Caco-2 (cell line): ENCODE data around the gene LONP1. TPM values are rescaled to one million over a fixed set of nuclear protein-coding genes. Genes with fewer than 3 reads are reported as not detected.

Experiments used
- BruUV-seq: library from RNA; stranded (reverse); fragments of 400-500 nt; replicated peaks from 2 replicates; lab custom pipeline; 2021; lab: Mats Ljungman, UMichigan
- CTCF ChIA-PET: fragments of 300-600 bp; sonication (Branson Sonifier 250); formaldehyde crosslinking; loops from one replicate; lab custom pipeline; 2022; ENCODE audit warnings: antibody characterized with exemption; lab: Charles Lee
- POLR2A ChIA-PET: fragments of 300-600 bp; sonication (Branson Sonifier 250); formaldehyde crosslinking; loops from one replicate; lab custom pipeline; 2022; ENCODE audit warnings: antibody characterized with exemption; lab: Charles Lee
- DNase-seq, 2 experiments: peaks; one replicate each; pipeline versions ENCODE4 v3.0.0 to v3.0.0-alpha.2; 2020 to 2022
- H3K27me3 ChIP-seq: replicated peaks from 2 replicates; pipeline ENCODE4 v1.6.0; 2011; ENCODE audit warnings: low read length; ENCODE audit not compliant: control insufficient read depth, insufficient read depth
- H3K36me3 ChIP-seq: 2 replicates; pipeline ENCODE4 v1.5.1; 2011; ENCODE audit warnings: low read length; ENCODE audit not compliant: control insufficient read depth, insufficient read depth
- H3K4me1 ChIP-seq: fragments of 250-450 bp; sonication (Bioruptor Pico); 2 replicates; pipeline ENCODE4 v1.5.1; 2020; ENCODE audit warnings: mild to moderate bottlenecking
- H3K4me3 ChIP-seq: 2 replicates; pipeline ENCODE4 v1.5.1; 2011; ENCODE audit warnings: low read depth, mild to moderate bottlenecking, control low read depth, low read length
- H3K9me3 ChIP-seq: fragments of 250-450 bp; sonication (Bioruptor Pico); 2 replicates; pipeline ENCODE4 v1.5.1; 2020; ENCODE audit warnings: mild to moderate bottlenecking, moderate library complexity
- H3K27ac Mint-ChIP-seq: one replicate; pipeline ENCODE4 v1.8.0; 2022; ENCODE audit warnings: mixed read lengths; ENCODE audit not compliant: unreplicated experiment
- H3K27me3 Mint-ChIP-seq: one replicate; pipeline ENCODE4 v1.8.0; 2022; ENCODE audit warnings: mixed read lengths; ENCODE audit not compliant: insufficient read depth, unreplicated experiment
- H3K36me3 Mint-ChIP-seq: one replicate; pipeline ENCODE4 v1.8.0; 2022; ENCODE audit warnings: mild to moderate bottlenecking, mixed read lengths; ENCODE audit not compliant: insufficient read depth, unreplicated experiment
- H3K4me1 Mint-ChIP-seq: one replicate; pipeline ENCODE4 v1.8.0; 2022; ENCODE audit warnings: low read depth, mixed read lengths; ENCODE audit not compliant: unreplicated experiment
- H3K4me3 Mint-ChIP-seq: one replicate; pipeline ENCODE4 v1.8.0; 2022; ENCODE audit warnings: mild to moderate bottlenecking, moderate library complexity, mixed read lengths; ENCODE audit not compliant: unreplicated experiment
- H3K9me3 Mint-ChIP-seq: one replicate; pipeline ENCODE4 v1.8.0; 2022; ENCODE audit warnings: mixed read lengths; ENCODE audit not compliant: unreplicated experiment
- intact Hi-C: fragments of 100-400 bp; cut with micrococcal nuclease; formaldehyde crosslinking; loops from one replicate; pipeline ENCODE4 v1.10.0; 2022; ENCODE audit not compliant: unreplicated experiment
- total RNA-seq: library from RNA; stranded (reverse); gene quantifications from 2 replicates; pipeline ENCODE4 v1.2.3, GENCODE V29; 2022
- TF ChIP-seq, protein P1 (sequence below), 2 experiments: fragments of 200-600 bp in 1 of 2; IDR thresholded peaks; 1 replicate in 1 of 2; 2 replicates in 1 of 2; pipeline versions ENCODE4 v1.5.1 to v1.8.0; 2011 to 2022; ENCODE audit warnings: antibody characterized with exemption in 1 of 2, control low read depth in 1 of 2, inconsistent platforms in 1 of 2, low read depth in 1 of 2, low read length in 1 of 2, mild to moderate bottlenecking in 1 of 2, moderate library complexity in 1 of 2; ENCODE audit not compliant: insufficient read depth in 1 of 2, severe bottlenecking in 1 of 2, unreplicated experiment in 1 of 2

LONP1 gene
- total RNA-seq, 1 experiment from 2014 or later: 208 TPM

DNA sequence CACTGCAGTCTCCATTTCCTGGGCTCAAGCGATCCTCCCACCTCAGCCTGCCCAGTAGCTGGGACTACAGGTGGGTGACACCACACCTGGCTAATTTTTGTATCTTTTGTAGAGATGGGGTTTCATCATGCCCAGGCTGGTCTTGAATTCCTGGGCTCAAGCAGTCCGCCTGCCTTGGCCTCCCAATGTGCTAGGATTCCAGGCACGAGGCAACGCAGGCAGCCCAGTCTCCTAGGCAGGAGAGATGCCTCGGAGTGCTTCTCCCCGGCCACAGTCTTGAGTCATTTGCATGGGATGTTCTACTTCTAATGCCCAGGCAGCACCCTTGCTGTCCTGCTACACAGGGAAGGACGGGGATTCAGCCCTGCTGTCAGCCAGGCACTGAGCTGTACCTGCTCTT, 48.3 kb downstream of the LONP1 start:
- H3K4me3 ChIP-seq: no peak overlapping the region
- no peak for DNase-seq
- TF ChIP-seq, protein P1, sequence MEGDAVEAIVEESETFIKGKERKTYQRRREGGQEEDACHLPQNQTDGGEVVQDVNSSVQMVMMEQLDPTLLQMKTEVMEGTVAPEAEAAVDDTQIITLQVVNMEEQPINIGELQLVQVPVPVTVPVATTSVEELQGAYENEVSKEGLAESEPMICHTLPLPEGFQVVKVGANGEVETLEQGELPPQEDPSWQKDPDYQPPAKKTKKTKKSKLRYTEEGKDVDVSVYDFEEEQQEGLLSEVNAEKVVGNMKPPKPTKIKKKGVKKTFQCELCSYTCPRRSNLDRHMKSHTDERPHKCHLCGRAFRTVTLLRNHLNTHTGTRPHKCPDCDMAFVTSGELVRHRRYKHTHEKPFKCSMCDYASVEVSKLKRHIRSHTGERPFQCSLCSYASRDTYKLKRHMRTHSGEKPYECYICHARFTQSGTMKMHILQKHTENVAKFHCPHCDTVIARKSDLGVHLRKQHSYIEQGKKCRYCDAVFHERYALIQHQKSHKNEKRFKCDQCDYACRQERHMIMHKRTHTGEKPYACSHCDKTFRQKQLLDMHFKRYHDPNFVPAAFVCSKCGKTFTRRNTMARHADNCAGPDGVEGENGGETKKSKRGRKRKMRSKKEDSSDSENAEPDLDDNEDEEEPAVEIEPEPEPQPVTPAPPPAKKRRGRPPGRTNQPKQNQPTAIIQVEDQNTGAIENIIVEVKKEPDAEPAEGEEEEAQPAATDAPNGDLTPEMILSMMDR (IDR thresholded peaks at IDR 0.05; ENCODE audit: insufficient read depth in 1 of 2, low read depth in 1 of 2, low read length in 1 of 2, severe bottlenecking in 1 of 2, unreplicated experiment in 1 of 2): no peak
- Mint-ChIP-seq H3K36me3 (peaks cover 92% of the 10 kb centered on the region), H3K4me1 (peaks cover 8% of the 10 kb centered on the region), H3K9me3 (no peaks in the 10 kb centered on the region), H3K27ac (no peak overlapping the region), H3K4me3 (no peak overlapping the region), H3K27me3 (no peaks in the 10 kb centered on the region)
- intact Hi-C loops: no loop called here
- peaks cover 4% of the 10 kb centered on the region; the same call in 1 of the 2 replicates for H3K4me1 ChIP-seq
- H3K27me3 ChIP-seq: no peaks in the 10 kb centered on the region
- H3K36me3 ChIP-seq: no peaks in the 10 kb centered on the region
- BruUV-seq: no TSS peak
- ChIA-PET CTCF (no interaction called here), POLR2A (no interaction called here)
- H3K9me3 ChIP-seq: no peaks in the 10 kb centered on the region

GRCh38 chr19:5669212-5669611, 50.7 kb downstream of the LONP1 start:
- Histone ChIP-seq H3K9me3 (no peaks in the 10 kb centered on the region), H3K4me1 (peaks cover 4% of the 10 kb centered on the region; the same call in 1 of the 2 replicates), H3K36me3 (peaks cover 3% of the 10 kb centered on the region), H3K27me3 (no peaks in the 10 kb centered on the region), H3K4me3 (no peak overlapping the region)
- TF ChIP-seq, protein P1 (IDR thresholded peaks at IDR 0.05; ENCODE audit: insufficient read depth in 1 of 2, low read depth in 1 of 2, low read length in 1 of 2, severe bottlenecking in 1 of 2, unreplicated experiment in 1 of 2): no peak
- no peak overlapping the region for H3K4me3 Mint-ChIP-seq
- CTCF ChIA-PET: no interaction called here
- DNase-seq: no peak
- no TSS peak for BruUV-seq
- peaks cover 94% of the 10 kb centered on the region for H3K36me3 Mint-ChIP-seq
- POLR2A ChIA-PET: no interaction called here
- H3K27ac Mint-ChIP-seq: no peak overlapping the region
- peaks cover 8% of the 10 kb centered on the region for H3K4me1 Mint-ChIP-seq
- H3K9me3 Mint-ChIP-seq: no peaks in the 10 kb centered on the region
- H3K27me3 Mint-ChIP-seq: no peaks in the 10 kb centered on the region
- intact Hi-C loops: no loop called here

DNA sequence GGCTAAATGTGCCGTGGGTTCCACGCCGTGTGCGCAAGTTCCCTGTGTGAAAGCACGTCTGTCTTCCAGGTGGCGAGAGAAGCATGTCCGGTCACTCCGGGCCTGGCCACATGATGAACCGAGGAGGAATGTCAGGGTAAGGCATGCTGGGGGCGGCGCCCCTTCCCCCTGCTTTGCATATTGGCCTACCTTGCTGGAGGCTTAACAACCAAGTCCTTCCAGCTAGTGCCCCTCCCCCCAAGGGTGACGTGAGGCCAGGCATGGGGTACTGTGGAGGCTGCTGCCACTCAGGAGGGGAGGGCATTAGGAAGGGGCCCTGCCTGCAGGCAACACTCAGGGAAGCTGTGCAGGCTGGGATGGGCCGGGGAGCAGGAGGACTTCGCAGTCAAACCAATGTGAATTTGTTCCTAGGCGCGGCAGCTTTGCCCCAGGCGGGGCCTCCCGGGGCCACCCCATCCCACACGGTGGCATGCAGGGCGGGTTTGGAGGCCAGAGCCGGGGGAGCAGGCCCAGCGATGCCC, 52.1 kb downstream of the LONP1 start:
- Mint-ChIP-seq H3K4me1 (peaks cover 8% of the 10 kb centered on the region), H3K27me3 (no peaks in the 10 kb centered on the region), H3K36me3 (peaks cover 97% of the 10 kb centered on the region), H3K9me3 (no peaks in the 10 kb centered on the region), H3K27ac (peak overlapping the region; percentile 81), H3K4me3 (no peak overlapping the region)
- BruUV-seq: TSS peak; percentile 11
- intact Hi-C loops: no loop called here
- TF ChIP-seq, protein P1 (IDR thresholded peaks at IDR 0.05; ENCODE audit: insufficient read depth in 1 of 2, low read depth in 1 of 2, low read length in 1 of 2, severe bottlenecking in 1 of 2, unreplicated experiment in 1 of 2): no peak
- H3K4me3 ChIP-seq: no peak overlapping the region
- no peaks in the 10 kb centered on the region for H3K9me3 ChIP-seq
- ChIA-PET POLR2A (no interaction called here), CTCF (no interaction called here)
- DNase-seq: peak; percentile 63 to 66
- H3K4me1 ChIP-seq: peaks cover 4% of the 10 kb centered on the region; the same call in 1 of the 2 replicates
- peaks cover 3% of the 10 kb centered on the region for H3K36me3 ChIP-seq
- no peaks in the 10 kb centered on the region for H3K27me3 ChIP-seq
